ENCODE results near the gene GRM8. TPM values are rescaled to one million over a fixed set of nuclear protein-coding genes. Genes with fewer than 3 reads are reported as not detected.

GRM8 gene
- total RNA-seq, 1 experiment from 2014 or later, result 0.80 TPM

GRCh38 chr7:127151379-127151778 lies 101.4 kb downstream of the GRM8 start:
- intact Hi-C loops (cut with micrococcal nuclease; ENCODE audit: unreplicated experiment), result no loop called here
- TF ChIP-seq EZH2 (IDR thresholded peaks at IDR 0.05; ENCODE audit: borderline replicate concordance, low read depth, low read length, poor library complexity, severe bottlenecking) (no peak), CTCF (conservative IDR thresholded peaks at IDR 0.05; ENCODE audit: low read depth, low read length) (no peak)
- Histone ChIP-seq H3K4me1 (ENCODE audit: insufficient read depth, low read length, poor library complexity, severe bottlenecking) (no peaks in the 10 kb centered on the region), H3K9me3 (ENCODE audit: low read depth, low read length, poor library complexity, severe bottlenecking) (no peaks in the 10 kb centered on the region), H3K36me3 (ENCODE audit: insufficient read depth, low read length, poor library complexity, severe bottlenecking) (no peaks in the 10 kb centered on the region), H3K27ac (ENCODE audit: low read depth, low read length, poor library complexity, severe bottlenecking) (no peak overlapping the region), H3K4me3 (ENCODE audit: low read depth, low read length, poor library complexity, severe bottlenecking) (no peak overlapping the region), H3K27me3 (replicated peaks; ENCODE audit: insufficient read depth, low read depth, low read length, poor library complexity) (no peaks in the 10 kb centered on the region)
- CTCF ChIA-PET, result no interaction called here
- BruUV-seq (replicated peaks), result no TSS peak
- no peak for DNase-seq (ENCODE audit: low spot score)
- POLR2A ChIA-PET (ENCODE audit: low non-redundant PET), result no interaction called here

GRCh38 chr7:127150543-127150942 lies 102.2 kb downstream of the GRM8 start:
- H3K4me3 ChIP-seq (ENCODE audit: low read depth, low read length, poor library complexity, severe bottlenecking), result no peak overlapping the region
- POLR2A ChIA-PET (ENCODE audit: low non-redundant PET), result no interaction called here
- peak; percentile 2 for DNase-seq (ENCODE audit: low spot score)
- H3K27me3 ChIP-seq (replicated peaks; ENCODE audit: insufficient read depth, low read depth, low read length, poor library complexity), result no peaks in the 10 kb centered on the region
- intact Hi-C loops (cut with micrococcal nuclease; ENCODE audit: unreplicated experiment), result no loop called here
- CTCF ChIA-PET, result no interaction called here
- no peak for TF ChIP-seq EZH2 (IDR thresholded peaks at IDR 0.05; ENCODE audit: borderline replicate concordance, low read depth, low read length, poor library complexity, severe bottlenecking)
- TF ChIP-seq CTCF (conservative IDR thresholded peaks at IDR 0.05; ENCODE audit: low read depth, low read length), result 0 out of 2 replicates have a peak, but pooled peaks have one; percentile 27
- no peak overlapping the region for H3K27ac ChIP-seq (ENCODE audit: low read depth, low read length, poor library complexity, severe bottlenecking)
- BruUV-seq (replicated peaks), result no TSS peak
- H3K9me3 ChIP-seq (ENCODE audit: low read depth, low read length, poor library complexity, severe bottlenecking), result no peaks in the 10 kb centered on the region
- H3K36me3 ChIP-seq (ENCODE audit: insufficient read depth, low read length, poor library complexity, severe bottlenecking), result no peaks in the 10 kb centered on the region
- H3K4me1 ChIP-seq (ENCODE audit: insufficient read depth, low read length, poor library complexity, severe bottlenecking), result no peaks in the 10 kb centered on the region

- no peak for DNase-seq (ENCODE audit: low spot score)
- intact Hi-C loops (cut with micrococcal nuclease; ENCODE audit: unreplicated experiment), result no loop called here
- Histone ChIP-seq H3K27ac (ENCODE audit: low read depth, low read length, poor library complexity, severe bottlenecking) (no peak overlapping the region), H3K4me3 (ENCODE audit: low read depth, low read length, poor library complexity, severe bottlenecking) (no peak overlapping the region), H3K36me3 (ENCODE audit: insufficient read depth, low read length, poor library complexity, severe bottlenecking) (no peaks in the 10 kb centered on the region), H3K4me1 (ENCODE audit: insufficient read depth, low read length, poor library complexity, severe bottlenecking) (no peaks in the 10 kb centered on the region), H3K9me3 (ENCODE audit: low read depth, low read length, poor library complexity, severe bottlenecking) (no peaks in the 10 kb centered on the region), H3K27me3 (replicated peaks; ENCODE audit: insufficient read depth, low read depth, low read length, poor library complexity) (no peaks in the 10 kb centered on the region)
- POLR2A ChIA-PET (ENCODE audit: low non-redundant PET), result no interaction called here
- CTCF ChIA-PET, result no interaction called here
- no TSS peak for BruUV-seq (replicated peaks)
- TF ChIP-seq CTCF (conservative IDR thresholded peaks at IDR 0.05; ENCODE audit: low read depth, low read length) (no peak), EZH2 (IDR thresholded peaks at IDR 0.05; ENCODE audit: borderline replicate concordance, low read depth, low read length, poor library complexity, severe bottlenecking) (no peak)
Observed at GRCh38 chr7:127146746-127147536, 105.8 kb downstream of the GRM8 start.
